SU-DHL-6 (cell line): ENCODE results near the gene FAM107B.

Source experiments
- EZH2phosphoT487 ChIP-seq: fragments of 200-600 bp; sonication (generic), shearing (Covaris generic); conservative IDR thresholded peaks from 2 replicates; pipeline ENCODE4 v1.6.1; 2018; ENCODE audit warnings: mild to moderate bottlenecking, antibody characterized with exemption, low read length, moderate library complexity, mixed read lengths
- TF ChIP-seq, protein P1 (sequence below): fragments of 200-600 bp; sonication (generic); IDR thresholded peaks from one replicate; pipeline ENCODE4 v1.5.1; 2017; ENCODE audit warnings: antibody characterized with exemption, mild to moderate bottlenecking, low read length, moderate library complexity; ENCODE audit not compliant: insufficient read depth, poor library complexity, severe bottlenecking

DNA sequence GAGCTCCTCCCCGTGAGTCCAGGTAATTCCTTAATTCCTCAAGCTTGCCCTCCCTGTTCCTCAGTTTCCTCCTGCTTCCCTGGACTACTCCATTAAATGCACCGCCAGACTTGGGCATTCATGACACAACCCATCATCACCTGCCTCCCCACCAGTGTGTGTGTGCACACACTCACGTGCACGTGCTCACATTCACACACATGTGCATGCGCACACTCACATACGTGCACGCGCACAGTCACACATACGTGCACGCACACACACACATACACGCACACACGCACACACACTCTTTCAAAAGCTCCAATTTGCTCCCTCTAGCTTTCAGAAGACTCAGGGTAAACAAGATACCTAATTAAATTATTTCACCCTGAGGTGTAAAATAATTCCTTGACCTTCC is 216.7 kb downstream of the FAM107B start:
- TF ChIP-seq, protein P1, sequence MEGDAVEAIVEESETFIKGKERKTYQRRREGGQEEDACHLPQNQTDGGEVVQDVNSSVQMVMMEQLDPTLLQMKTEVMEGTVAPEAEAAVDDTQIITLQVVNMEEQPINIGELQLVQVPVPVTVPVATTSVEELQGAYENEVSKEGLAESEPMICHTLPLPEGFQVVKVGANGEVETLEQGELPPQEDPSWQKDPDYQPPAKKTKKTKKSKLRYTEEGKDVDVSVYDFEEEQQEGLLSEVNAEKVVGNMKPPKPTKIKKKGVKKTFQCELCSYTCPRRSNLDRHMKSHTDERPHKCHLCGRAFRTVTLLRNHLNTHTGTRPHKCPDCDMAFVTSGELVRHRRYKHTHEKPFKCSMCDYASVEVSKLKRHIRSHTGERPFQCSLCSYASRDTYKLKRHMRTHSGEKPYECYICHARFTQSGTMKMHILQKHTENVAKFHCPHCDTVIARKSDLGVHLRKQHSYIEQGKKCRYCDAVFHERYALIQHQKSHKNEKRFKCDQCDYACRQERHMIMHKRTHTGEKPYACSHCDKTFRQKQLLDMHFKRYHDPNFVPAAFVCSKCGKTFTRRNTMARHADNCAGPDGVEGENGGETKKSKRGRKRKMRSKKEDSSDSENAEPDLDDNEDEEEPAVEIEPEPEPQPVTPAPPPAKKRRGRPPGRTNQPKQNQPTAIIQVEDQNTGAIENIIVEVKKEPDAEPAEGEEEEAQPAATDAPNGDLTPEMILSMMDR: no peak
- TF ChIP-seq EZH2phosphoT487: no peak
